NCI-H2227 treated with DMSO at 0.1 percent for 48 hours (cell line): ENCODE measurements around the gene MAPK8IP2.
"Not testable (repeated sequence)": the region's sequence is repeated elsewhere in the genome, so short reads cannot be mapped to it uniquely, and the experiment has no call there.

ENCODE experiments used
- DNase-seq: peaks from one replicate; lab custom pipeline; 2025; lab: John Stamatoyannopoulos, UW

The MAPK8IP2 gene

DNA sequence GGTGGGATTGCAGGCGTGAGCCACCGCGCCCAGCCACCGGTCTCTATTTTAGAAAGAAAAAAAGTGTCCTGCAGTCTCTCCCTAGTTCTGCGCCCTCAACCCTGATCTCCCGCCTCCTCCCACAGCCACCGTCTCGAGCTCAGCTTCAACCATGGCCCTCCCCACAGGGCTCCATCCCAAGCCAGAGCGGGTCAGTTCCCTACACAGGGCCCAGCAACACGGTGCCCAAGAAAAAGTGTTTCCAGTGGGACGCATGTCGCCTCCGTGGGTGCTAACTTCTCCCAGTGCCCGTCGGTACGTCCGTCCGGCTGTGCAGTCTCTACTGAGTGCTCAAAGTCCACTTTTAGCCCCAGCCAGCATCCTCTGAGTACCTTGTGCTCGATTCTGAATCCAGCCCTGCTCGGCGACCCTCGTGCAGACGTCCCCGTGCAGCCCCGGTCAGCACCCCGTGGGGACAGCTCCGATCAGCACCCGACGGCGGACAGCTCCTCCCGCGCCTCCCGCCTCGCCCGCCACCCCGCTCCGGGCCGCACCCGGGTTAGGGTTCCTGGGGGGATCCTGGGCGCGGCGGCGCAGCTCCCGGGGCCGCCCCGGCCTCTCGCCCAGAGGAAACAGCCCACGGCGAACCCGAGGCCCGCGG, 657 bp upstream of the MAPK8IP2 start:
- DNase-seq = peak; percentile 3

DNA sequence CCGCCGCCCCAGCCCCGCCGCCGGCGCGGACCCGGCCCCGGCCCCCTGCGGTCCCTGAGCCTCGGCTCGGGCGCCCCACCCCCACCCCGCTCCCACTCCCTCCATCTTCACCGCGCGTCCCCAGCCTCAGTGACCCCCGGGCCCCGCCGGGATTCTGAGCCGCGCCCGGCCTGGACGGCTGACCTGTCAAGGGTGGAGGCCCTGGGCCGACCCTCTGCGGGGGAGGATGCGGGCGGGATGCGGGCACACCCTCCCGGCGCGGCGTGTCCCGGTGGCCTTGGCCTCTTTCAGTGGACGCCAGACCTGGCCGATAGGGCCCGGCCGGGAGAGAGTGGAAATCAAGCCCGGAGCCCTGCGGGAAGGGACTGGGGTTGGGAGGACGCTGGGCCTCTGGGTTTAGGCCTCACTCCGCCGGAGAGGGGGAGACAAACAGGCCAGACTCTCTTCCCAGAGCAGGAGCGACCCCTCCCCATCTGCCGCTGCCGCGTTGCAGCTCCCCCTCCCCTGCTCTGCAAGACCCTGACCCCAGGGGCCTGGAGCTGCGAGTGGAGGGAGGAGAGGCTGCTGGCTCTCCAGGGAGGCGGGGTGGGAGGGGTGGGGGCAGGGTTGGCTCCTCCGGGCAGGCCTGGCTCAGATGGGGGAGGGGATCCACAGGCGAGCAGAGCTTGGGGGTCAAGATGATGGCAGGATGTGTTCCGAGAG, 525 bp downstream of the MAPK8IP2 start:
- DNase-seq = peak; percentile 6

DNA sequence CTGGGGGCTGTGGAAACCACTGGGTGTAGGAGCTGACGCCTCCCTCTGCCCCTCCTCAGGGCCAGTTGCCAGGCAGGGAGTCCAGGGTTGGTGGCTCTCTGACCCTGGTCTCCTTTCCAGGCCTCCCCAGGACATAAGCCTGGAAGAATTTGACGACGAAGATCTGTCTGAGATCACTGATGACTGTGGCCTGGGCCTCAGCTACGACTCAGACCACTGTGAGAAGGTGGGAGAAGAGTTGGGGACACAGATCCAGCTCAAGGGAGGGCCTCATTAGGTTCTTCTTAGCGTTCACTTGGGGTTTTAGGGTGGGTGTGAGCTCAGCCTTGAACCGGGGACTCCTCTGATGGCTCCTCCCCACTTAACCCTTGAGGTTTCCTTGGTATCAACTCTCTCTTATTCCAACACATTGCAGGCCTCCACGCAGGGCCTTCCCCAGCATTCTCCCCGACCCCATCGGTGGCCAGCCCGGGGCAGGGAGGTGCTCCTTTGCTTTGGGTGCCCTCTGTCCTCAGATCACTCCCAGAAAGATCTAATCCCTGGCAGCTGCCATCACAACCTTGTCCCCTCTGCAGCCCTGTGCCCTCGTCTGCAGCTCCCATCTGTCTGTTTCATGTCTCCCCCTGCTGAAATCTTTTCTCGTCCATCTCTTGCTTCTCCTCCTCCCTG, 1.2 kb downstream of the MAPK8IP2 start:
- no peak for DNase-seq

DNA sequence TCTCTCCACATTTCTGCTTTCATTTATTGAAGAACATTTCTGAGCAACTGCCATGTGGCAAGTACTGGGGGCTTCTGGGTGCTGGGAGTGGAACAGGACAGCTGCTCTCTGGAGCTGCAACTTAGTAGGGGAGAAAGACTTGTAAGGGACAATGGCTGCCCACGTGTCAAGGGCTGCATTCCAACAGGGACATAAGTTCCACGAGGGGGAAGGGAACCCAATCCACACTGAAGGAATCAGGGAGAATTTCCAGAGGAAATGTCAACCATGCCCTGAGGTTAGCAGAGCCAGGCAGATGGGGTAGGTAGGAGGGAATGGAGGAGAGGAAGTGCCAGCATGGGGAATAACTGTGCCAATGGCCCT, 1.7 kb downstream of the MAPK8IP2 start:
- no peak for DNase-seq

DNA sequence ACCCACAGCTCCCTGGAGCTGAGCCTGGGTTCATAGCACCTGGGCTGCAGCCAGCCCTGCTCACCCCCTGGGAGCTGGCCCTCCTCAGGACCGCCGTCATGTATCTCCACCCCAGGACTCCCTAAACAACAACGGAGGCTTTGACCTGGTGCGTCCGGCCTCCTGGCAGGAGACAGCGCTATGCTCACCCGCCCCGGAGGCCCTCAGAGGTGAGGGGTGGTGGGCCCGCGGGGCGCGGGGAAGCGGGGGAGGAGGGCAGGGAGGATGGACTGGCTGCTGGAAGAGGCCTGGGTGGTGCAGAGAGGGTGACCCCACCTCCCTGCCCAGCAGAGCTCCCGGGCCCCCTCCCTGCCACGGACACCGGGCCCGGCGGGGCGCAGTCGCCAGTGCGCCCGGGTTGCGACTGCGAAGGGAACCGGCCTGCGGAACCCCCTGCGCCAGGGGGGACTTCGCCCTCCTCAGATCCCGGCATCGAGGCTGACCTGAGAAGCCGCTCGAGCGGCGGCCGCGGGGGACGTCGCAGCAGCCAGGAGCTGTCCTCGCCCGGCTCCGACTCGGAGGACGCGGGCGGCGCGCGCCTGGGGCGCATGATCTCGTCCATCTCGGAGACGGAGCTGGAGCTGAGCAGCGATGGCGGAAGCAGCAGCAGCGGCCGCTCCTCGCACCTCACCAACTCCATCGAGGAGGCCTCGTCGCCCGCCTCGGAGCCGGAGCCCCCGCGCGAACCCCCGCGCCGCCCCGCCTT, 3.1 kb downstream of the MAPK8IP2 start:
- no peak for DNase-seq

DNA sequence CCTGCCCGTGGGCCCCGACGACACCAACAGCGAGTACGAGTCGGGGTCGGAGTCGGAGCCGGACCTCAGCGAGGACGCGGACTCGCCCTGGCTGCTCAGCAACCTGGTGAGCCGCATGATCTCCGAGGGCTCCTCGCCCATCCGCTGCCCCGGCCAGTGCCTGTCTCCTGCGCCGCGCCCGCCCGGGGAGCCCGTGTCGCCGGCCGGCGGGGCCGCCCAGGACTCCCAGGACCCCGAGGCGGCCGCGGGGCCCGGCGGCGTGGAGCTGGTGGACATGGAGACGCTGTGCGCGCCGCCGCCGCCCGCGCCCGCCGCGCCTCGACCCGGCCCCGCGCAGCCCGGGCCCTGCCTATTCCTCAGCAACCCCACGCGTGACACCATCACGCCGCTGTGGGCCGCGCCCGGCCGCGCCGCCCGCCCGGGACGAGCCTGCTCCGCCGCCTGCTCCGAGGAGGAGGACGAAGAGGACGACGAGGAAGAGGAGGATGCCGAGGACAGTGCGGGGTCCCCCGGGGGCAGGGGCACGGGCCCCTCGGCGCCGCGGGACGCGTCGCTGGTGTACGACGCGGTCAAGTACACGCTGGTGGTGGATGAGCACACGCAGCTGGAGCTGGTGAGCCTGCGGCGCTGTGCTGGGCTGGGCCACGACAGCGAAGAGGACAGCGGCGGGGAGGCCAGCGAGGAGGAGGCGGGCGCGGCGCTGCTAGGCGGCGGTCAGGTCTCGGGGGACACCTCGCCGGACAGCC, 3.8 kb downstream of the MAPK8IP2 start:
- no peak for DNase-seq

DNA sequence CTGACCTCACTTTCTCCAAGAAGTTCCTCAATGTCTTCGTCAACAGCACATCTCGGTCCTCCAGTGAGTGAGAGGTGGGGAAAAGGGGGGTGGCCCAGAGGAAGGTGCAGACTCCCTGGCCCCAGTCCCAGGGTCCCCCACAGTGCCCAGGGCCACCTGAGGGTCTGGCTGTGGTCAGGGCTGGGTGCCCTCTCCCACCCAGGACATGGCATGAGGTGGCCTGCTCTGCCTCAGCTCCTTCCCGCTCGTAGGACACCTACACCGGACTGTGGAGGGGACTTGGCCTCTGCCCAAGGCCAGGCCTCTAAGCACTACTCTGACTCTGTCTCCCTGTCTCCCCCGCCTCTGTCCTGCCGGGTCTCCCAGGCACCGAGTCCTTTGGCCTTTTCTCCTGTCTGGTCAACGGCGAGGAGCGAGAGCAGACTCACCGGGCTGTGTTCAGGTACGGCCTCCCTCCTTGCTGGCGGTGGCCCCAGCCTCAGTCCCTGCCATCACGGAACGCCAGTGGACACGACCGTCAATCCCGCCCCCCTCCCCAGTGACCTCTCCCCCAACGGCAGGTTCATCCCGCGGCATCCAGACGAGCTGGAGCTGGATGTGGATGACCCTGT, 4.5 kb downstream of the MAPK8IP2 start:
- no peak for DNase-seq

DNA sequence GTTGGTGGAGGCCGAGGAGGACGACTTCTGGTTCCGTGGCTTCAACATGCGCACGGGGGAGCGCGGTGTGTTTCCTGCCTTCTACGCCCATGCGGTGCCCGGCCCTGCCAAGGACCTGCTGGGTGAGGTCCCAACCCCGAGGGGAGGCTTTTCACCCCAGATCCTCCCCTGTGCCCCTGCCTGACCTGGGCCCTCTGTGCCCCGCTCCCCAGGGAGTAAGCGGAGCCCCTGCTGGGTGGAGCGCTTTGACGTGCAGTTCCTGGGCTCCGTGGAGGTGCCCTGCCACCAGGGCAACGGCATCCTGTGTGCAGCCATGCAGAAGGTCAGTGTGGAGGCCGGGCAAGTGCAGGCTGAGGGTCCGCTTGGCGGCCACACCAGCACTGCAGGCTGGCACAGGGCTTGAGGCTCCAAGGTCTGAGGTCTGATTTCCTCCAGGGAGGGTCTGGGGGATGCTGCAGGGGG, 5.1 kb downstream of the MAPK8IP2 start:
- no peak for DNase-seq

DNA sequence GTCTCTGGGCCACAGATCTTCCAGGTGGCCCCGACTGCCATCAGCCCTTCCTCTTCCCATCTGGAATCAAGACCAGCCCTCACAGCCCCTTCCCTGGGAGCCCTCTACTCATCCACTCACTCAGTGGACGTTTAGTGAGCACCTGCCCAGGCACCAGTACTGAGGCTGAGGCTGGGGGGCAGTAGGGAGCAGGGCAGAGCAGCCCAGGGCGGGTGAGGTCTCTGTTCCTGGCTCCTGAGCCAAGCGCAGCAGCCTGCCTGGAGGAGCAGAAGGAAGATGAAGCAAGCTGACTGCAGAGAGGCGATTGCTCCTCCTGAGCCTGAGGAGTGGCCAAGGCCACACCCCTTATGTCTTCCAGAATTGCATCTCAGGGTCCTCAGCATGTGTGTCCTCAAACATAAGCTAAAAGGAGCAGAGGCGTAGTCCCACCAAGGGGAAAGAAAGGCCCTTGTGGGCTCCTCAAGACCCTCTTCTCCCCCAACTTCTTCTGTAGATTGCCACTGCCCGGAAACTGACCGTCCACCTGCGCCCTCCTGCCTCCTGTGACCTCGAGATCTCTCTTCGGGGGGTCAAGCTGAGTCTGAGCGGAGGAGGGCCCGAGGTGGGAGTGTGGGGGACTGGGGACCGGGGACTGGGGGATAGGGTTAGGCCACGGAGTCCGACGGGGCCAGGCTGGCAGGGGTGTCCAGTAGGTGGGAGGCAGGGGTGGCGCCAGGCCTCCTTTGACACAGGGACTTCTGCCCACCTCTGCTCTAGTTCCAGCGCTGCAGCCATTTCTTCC, 5.8 kb downstream of the MAPK8IP2 start:
- DNase-seq = no peak

DNA sequence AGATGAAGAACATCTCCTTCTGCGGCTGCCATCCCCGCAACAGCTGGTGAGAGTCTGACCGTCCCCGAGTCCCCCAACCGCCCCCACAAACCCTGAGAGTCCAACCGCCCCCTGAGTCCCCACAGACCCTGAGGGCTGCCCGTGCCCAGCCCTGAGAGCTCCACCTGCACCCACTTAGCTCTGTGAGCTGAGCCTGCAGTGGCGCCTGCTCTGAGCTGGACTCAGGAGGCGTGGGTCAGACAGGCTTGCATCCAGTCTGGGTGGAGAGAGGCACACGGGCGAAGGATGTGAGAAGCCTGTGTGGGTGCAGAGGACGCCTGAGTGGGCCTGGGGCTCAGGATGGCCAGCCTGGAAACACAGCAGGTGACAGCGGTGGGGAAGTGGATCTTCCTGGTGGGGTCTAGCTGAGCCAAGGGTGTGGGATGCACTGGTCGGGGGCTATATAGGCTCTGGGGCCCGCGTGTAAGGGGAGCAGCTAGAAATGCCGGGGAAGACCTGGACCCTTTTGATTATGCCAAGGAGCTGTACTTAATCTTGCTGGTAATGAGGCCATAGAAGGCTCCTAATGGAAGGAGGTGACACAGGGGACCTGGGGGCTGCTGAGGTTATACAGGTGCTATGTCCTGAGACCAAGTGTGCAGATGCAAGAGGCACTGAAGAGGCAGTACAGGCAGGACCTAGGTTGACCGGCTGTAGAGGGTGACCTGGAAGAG, 6.5 kb downstream of the MAPK8IP2 start:
- DNase-seq = no peak

DNA sequence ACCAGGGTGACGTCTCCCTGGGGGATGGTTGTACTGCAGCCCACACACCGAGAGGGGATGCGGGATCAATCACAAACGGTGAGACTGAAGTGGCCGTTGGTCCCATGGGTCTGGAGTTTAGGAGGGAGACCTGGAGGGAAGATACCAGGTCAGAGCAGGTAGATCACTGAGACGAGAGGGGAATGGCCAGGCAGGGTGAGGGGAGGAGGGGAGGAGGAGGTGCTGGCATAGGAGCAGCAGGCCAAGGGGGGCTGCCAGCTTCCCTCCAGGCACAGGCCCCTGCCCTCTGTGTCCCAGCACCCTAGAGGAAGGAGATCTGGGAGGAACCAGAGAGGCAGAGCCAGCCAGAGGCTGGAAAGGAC, 7.0 kb downstream of the MAPK8IP2 start:
- no peak for DNase-seq

DNA sequence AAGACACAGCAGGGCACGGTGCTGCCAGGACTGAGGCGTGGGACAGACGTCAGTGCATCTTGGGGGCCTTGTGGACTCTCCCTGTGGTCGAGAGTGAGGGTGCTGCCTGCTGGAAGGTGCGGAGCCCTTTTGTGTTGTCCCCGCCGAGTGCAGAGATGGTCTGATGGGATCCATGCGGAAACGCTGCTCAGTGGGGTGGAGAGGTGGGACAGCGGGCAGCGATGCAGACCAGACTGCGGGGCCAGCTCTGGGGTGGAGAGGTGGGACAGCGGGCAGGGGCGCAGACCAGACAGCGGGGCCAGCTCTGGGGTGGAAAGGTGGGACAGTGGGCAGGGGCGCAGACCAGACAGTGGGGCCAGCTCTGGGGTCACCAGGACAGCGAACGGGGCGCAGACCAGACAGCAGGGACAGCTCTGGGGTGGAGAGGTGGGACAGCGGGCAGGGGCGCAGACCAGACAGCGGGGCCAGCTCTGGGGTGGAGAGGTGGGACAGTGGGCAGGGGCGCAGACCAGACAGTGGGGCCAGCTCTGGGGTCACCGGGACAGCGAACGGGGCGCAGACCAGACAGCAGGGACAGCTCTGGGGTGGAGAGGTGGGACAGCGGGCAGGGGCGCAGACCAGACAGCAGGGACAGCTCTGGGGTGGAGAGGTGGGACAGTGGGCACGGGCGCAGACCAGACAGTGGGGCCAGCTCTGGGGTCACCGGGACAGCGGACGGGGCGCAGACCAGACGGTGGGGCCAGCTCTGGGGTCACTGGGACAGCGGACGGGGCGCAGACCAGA, 7.7 kb downstream of the MAPK8IP2 start:
- DNase-seq = not testable (repeated sequence)

DNA sequence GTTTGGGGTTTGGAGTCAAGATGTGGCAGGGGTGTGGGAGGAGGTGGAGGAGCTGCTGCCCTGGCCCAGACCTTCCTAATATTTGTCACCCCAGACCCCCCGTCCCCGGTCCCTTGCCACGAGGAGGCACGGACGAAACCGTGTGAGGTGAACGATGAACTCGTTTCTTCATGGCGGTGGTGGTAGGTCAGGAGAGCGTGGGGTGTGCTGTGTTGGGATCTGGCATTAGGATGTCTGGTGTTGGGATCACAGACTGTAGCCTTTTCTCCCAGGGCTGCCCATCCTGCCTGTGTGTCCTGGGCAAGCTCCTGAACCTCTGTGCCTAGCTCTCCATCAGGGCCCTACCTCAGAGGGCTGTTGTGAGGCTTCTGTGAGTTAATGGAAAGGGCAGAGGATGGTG, 8.4 kb downstream of the MAPK8IP2 start:
- no peak for DNase-seq

DNA sequence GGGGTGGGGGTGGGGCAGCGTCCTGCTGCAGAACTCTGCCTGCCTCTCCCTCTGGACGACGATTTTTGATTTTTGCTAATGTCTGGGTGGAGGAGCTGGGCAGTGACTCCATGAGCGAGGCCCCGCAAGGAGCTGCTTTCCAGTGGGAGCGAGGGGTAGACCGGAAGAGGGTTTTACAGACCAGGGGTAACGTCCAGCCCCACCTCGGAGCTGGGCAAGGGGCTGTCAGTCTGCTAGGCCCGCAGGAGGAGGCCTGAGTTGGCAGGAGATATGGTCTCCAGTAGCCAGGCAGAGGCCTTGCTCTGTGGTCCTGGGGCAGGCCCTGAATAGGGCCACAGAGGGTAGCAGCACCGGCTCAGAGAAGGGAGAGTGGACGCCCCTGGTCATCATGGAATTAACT, 9.0 kb downstream of the MAPK8IP2 start:
- no peak for DNase-seq

DNA sequence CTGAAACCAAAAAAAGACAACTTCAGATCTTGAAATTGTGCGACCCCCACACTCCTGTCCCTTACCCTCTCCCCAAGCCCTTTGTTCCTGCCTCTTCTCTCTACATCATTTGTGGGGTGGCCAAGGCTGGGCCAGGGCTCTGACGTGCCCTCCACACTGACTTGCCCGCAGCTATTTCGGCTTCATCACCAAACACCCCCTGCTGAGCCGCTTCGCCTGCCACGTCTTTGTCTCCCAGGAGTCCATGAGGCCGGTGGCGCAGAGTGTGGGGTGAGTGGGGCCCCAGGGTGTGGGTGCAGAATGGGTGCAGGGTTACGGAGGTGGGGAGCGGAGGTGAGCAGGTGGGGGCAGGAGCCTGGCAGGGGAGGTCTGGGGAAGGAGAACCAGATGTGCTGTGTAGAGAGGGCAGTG, 9.5 kb downstream of the MAPK8IP2 start:
- DNase-seq = no peak

DNA sequence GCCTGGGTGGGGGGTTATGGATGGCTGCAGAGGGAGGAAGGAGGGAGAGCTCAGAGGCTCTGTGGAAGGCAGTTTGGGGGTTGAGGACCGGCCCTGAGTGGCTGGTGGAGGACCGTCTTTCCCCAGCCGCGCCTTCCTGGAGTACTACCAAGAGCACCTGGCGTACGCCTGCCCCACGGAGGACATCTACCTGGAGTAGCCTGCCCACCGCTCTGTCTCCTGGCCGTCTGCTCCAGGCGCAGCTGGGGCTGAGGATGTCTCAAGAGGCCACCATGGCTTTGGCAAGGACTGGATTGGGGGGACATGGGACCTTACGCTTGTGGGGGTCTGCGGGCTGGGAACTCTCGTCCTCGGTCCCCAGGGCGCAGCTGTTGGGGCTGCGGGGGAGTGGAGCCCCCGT, 10.0 kb downstream of the MAPK8IP2 start:
- no peak for DNase-seq

DNA sequence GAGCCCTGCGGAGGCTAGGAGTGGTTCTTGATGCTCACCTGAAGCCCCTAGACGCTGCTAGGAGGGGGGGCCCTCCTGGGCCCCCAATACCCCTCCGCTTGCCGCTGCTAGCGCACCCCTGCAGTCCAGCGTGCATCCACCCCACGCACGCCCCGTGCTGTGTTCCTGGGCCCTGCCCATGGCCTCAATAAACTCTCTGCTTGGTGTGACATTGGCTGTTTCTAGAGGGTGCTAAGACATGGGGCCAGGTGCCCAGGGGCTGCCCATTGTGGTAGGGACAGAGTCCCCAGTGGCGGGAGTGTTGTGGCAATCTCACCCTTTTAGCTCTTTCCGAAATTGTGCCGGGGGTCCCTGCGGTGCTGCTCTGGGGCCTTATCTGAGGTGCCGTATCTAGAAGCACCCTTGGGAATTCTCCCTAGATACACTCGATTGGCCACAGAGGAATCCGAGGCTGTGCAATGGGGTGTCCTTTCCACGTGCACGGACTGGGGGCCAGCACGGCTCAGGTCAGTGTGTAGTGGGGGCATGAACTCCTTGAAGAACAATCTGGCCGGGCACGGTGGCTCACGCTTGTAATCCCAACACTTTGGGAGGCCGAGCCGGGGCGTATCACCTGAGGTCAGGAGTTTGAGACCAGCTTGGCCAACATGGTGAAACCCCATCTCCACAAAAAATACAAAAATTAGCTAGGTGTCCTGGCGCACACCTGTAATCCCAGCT, 10.9 kb downstream of the MAPK8IP2 start:
- DNase-seq = no peak

DNA sequence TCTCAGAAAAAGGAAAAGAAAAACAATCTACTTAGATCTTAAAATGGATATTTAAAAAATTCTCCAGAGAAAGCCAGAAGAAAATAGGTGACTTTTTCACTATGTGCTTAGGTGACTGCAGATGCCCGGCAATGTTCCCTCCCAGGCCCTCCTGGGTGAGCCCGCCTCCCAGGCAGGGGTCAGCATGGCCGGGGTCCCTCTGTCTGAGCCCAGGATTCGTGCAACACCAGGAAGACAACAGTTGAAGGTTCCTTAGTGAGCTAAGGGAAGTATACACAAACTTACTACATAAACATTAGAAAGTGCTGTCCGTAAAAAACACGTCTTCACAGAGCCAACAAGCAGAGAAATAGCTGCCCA, 11.6 kb downstream of the MAPK8IP2 start:
- no peak for DNase-seq
